HL-60/S4 (cell line): ENCODE measurements around the gene MEGF6.

Experiments used
- in situ Hi-C: fragments of 300-500 bp; cut with MboI; formaldehyde crosslinking; loops from 2 replicates; pipeline ENCODE4 v1.14.3; 2022; ENCODE audit warnings: low sequenced_read_pairs

The MEGF6 gene

GRCh38 chr1:3510136-3510955, 101.0 kb downstream of the MEGF6 start:
- in situ Hi-C loops, result no loop called here

GRCh38 chr1:3509721-3510120, 101.6 kb downstream of the MEGF6 start:
- in situ Hi-C loops, result no loop called here

GRCh38 chr1:3508757-3509415, 102.4 kb downstream of the MEGF6 start:
- in situ Hi-C loops, result no loop called here

GRCh38 chr1:3507636-3508275, 103.6 kb downstream of the MEGF6 start:
- in situ Hi-C loops, result no loop called here

GRCh38 chr1:3506943-3507342, 104.4 kb downstream of the MEGF6 start:
- in situ Hi-C loops, result no loop called here

- in situ Hi-C loops, result no loop called here
These were observed 105.3 kb downstream of the MEGF6 start for GRCh38 chr1:3506041-3506440.

GRCh38 chr1:3505161-3505560, 106.1 kb downstream of the MEGF6 start:
- in situ Hi-C loops, result no loop called here

GRCh38 chr1:3504822-3505153, 106.5 kb downstream of the MEGF6 start:
- in situ Hi-C loops, result no loop called here

GRCh38 chr1:3504151-3504821, 107.0 kb downstream of the MEGF6 start:
- in situ Hi-C loops, result no loop called here

GRCh38 chr1:3503525-3503886, 107.8 kb downstream of the MEGF6 start:
- in situ Hi-C loops, result no loop called here

GRCh38 chr1:3502641-3503524, 108.4 kb downstream of the MEGF6 start:
- in situ Hi-C loops, result no loop called here

- in situ Hi-C loops, result no loop called here
These were observed 109.3 kb downstream of the MEGF6 start for GRCh38 chr1:3501856-3502640.

GRCh38 chr1:3501437-3501836, 109.9 kb downstream of the MEGF6 start:
- in situ Hi-C loops, result no loop called here

GRCh38 chr1:3500265-3500835, 111.0 kb downstream of the MEGF6 start:
- in situ Hi-C loops, result no loop called here

- in situ Hi-C loops, result no loop called here
These were observed 111.7 kb downstream of the MEGF6 start for GRCh38 chr1:3499611-3500010.

GRCh38 chr1:3498986-3499385, 112.3 kb downstream of the MEGF6 start:
- in situ Hi-C loops, result no loop called here

GRCh38 chr1:3498246-3498930, 112.9 kb downstream of the MEGF6 start:
- in situ Hi-C loops, result no loop called here

GRCh38 chr1:3497521-3497920, 113.8 kb downstream of the MEGF6 start:
- in situ Hi-C loops, result no loop called here

GRCh38 chr1:3496916-3497315, 114.4 kb downstream of the MEGF6 start:
- in situ Hi-C loops, result no loop called here
